Measurements from ENCODE around the gene OGT. TPM values are rescaled to one million over a fixed set of nuclear protein-coding genes. Genes with fewer than 3 reads are reported as not detected.

The OGT gene
- total RNA-seq, 1 experiment from 2014 or later, result 130 TPM

DNA sequence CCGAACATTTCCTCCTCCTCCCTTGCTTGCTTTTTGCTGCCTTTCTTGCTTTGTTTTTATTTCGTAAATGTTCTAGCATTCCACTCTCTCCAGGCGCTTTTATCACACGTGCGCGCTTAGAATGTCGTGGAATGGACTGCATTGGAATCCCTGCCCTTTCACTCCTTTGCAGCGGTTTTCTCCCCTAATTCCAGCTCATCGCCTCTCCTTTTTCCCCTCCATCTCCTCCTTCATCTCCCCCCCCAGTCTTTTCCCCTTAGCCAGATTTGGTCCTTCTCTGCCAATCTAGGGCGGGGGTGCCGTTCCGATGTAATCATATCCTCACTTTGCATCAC is 579 bp downstream of the OGT start:
- CTCF ChIA-PET, result no interaction called here
- no TSS peak for BruUV-seq (replicated peaks)
- POLR2A ChIA-PET (ENCODE audit: low non-redundant PET), result interaction anchor here (1.2 kb wide), 1 partner anchor 250 kb away, joined by 3 read pairs; the partner anchor contains the start of gene NONO
- DNase-seq (ENCODE audit: low spot score), result no peak
- H3K36me3 ChIP-seq (ENCODE audit: insufficient read depth, low read length, poor library complexity, severe bottlenecking), result peaks cover 9% of the 10 kb centered on the region
- peak overlapping the region; percentile 82 for H3K27ac ChIP-seq (ENCODE audit: low read depth, low read length, poor library complexity, severe bottlenecking)
- no peaks in the 10 kb centered on the region for H3K4me1 ChIP-seq (ENCODE audit: insufficient read depth, low read length, poor library complexity, severe bottlenecking)
- peak overlapping the region; percentile 64 for H3K4me3 ChIP-seq (ENCODE audit: low read depth, low read length, poor library complexity, severe bottlenecking)
- H3K9me3 ChIP-seq (ENCODE audit: low read depth, low read length, poor library complexity, severe bottlenecking), result no peaks in the 10 kb centered on the region
- no peaks in the 10 kb centered on the region for H3K27me3 ChIP-seq (replicated peaks; ENCODE audit: insufficient read depth, low read depth, low read length, poor library complexity)
- intact Hi-C loops (cut with micrococcal nuclease; ENCODE audit: unreplicated experiment), result no loop called here
- no peak for TF ChIP-seq EZH2 (IDR thresholded peaks at IDR 0.05; ENCODE audit: borderline replicate concordance, low read depth, low read length, poor library complexity, severe bottlenecking)
- TF ChIP-seq, protein P1, sequence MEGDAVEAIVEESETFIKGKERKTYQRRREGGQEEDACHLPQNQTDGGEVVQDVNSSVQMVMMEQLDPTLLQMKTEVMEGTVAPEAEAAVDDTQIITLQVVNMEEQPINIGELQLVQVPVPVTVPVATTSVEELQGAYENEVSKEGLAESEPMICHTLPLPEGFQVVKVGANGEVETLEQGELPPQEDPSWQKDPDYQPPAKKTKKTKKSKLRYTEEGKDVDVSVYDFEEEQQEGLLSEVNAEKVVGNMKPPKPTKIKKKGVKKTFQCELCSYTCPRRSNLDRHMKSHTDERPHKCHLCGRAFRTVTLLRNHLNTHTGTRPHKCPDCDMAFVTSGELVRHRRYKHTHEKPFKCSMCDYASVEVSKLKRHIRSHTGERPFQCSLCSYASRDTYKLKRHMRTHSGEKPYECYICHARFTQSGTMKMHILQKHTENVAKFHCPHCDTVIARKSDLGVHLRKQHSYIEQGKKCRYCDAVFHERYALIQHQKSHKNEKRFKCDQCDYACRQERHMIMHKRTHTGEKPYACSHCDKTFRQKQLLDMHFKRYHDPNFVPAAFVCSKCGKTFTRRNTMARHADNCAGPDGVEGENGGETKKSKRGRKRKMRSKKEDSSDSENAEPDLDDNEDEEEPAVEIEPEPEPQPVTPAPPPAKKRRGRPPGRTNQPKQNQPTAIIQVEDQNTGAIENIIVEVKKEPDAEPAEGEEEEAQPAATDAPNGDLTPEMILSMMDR (conservative IDR thresholded peaks at IDR 0.05; ENCODE audit: low read depth, low read length), result no peak

DNA sequence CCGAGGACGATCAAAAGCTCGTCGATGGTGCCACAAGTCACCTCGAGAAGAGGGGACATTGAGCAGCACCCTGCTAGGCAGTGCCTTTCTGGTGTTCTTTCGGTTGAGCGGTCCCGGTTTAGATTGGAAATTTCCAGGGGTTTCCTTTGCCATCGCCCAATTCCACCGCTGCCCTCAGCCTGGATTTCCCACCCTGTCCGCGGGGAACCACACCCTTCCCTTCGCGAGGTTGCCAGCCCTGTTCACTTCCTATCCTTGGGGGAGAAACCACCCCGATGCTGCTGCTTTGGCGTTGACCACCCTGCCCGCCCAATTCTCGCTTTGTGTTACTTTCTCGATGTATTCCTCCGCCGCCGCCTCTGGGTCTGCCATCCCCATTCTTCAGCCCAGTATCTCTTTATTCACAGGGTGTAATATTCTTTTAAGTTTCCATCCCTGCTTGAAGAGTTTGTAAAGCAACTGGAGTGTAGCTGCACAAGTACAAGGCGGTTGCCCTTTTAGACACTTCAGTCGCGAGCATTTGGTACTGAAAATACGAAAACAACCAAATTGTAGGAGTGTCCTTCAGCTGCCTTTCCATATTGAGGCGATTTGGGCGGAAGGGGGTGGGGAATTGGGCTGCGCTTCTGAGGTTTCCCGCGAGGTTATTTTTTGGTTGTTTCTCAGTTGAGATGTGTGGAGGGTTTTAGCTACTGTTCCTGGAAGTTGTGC is 1.1 kb downstream of the OGT start:
- intact Hi-C loops (cut with micrococcal nuclease; ENCODE audit: unreplicated experiment), result no loop called here
- POLR2A ChIA-PET (ENCODE audit: low non-redundant PET), result interaction anchor here (1.2 kb wide), 1 partner anchor 251 kb away, joined by 3 read pairs; the partner anchor contains the start of gene NONO

DNA sequence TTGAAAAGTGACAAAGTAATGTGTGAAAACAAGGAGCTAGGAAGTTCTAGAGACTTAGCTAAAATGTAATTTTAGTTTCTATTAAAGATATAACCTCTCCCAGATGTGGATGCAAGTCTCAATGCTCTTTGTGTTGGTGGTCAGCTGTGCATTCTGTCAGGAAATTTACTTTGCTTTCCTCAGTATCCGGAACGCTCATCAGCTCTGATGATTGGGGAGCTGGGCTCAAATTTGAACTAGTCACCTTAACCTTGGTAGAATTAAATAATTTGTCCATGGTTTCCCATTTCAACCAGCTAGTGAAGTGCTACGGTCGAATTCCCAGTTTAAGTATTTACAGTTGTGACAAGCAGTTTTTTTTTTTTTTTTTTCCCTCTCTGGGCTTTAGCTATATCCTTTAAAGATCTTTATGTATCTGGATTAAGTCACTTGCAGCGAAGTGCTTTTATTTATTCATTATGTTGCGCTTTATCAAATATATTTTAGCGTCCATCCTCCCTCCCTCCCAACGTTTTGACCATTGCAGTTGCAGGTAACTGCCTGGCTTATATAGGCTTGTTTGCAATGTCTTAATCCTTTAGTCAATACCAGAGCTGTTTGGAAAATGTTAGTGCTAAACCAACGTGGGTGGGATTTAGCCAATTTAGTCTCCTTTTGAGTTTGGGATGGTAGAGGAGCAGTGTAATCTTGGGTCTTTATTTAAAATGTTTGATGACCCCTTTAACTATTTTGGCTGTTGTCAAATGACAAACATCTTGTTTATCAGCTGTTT is 2.1 kb downstream of the OGT start:
- CTCF ChIA-PET, result interaction anchor here (0.6 kb wide), 1 partner anchor 51 kb away, joined by 4 read pairs; no protein-coding TSS in a partner anchor
- Histone ChIP-seq H3K36me3 (ENCODE audit: insufficient read depth, low read length, poor library complexity, severe bottlenecking) (peaks cover 14% of the 10 kb centered on the region), H3K27ac (ENCODE audit: low read depth, low read length, poor library complexity, severe bottlenecking) (peak overlapping the region; percentile 82), H3K27me3 (replicated peaks; ENCODE audit: insufficient read depth, low read depth, low read length, poor library complexity) (no peaks in the 10 kb centered on the region), H3K4me3 (ENCODE audit: low read depth, low read length, poor library complexity, severe bottlenecking) (peak overlapping the region; percentile 64), H3K9me3 (ENCODE audit: low read depth, low read length, poor library complexity, severe bottlenecking) (no peaks in the 10 kb centered on the region), H3K4me1 (ENCODE audit: insufficient read depth, low read length, poor library complexity, severe bottlenecking) (no peaks in the 10 kb centered on the region)
- POLR2A ChIA-PET (ENCODE audit: low non-redundant PET), result interaction anchor here (0.6 kb wide), 1 partner anchor 8 kb away, joined by 3 read pairs; no protein-coding TSS in a partner anchor
- no peak for TF ChIP-seq EZH2 (IDR thresholded peaks at IDR 0.05; ENCODE audit: borderline replicate concordance, low read depth, low read length, poor library complexity, severe bottlenecking)
- TF ChIP-seq, protein P1 (conservative IDR thresholded peaks at IDR 0.05; ENCODE audit: low read depth, low read length), result no peak
- BruUV-seq (replicated peaks), result no TSS peak
- intact Hi-C loops (cut with micrococcal nuclease; ENCODE audit: unreplicated experiment), result no loop called here
- DNase-seq (ENCODE audit: low spot score), result no peak

More for the DNA sequence above, 1.1 kb downstream of the OGT start:
- peaks cover 14% of the 10 kb centered on the region for H3K36me3 ChIP-seq (ENCODE audit: insufficient read depth, low read length, poor library complexity, severe bottlenecking)
- peak overlapping the region; percentile 82 for H3K27ac ChIP-seq (ENCODE audit: low read depth, low read length, poor library complexity, severe bottlenecking)
- TF ChIP-seq EZH2 (IDR thresholded peaks at IDR 0.05; ENCODE audit: borderline replicate concordance, low read depth, low read length, poor library complexity, severe bottlenecking), result no peak
- TF ChIP-seq, protein P1 (conservative IDR thresholded peaks at IDR 0.05; ENCODE audit: low read depth, low read length), result no peak
- CTCF ChIA-PET, result no interaction called here
- BruUV-seq (replicated peaks), result no TSS peak
- H3K4me3 ChIP-seq (ENCODE audit: low read depth, low read length, poor library complexity, severe bottlenecking), result peak overlapping the region; percentile 64
- H3K9me3 ChIP-seq (ENCODE audit: low read depth, low read length, poor library complexity, severe bottlenecking), result no peaks in the 10 kb centered on the region
- H3K4me1 ChIP-seq (ENCODE audit: insufficient read depth, low read length, poor library complexity, severe bottlenecking), result no peaks in the 10 kb centered on the region
- no peaks in the 10 kb centered on the region for H3K27me3 ChIP-seq (replicated peaks; ENCODE audit: insufficient read depth, low read depth, low read length, poor library complexity)
- DNase-seq (ENCODE audit: low spot score), result peak; percentile 71
